Posterior vena cava (tissue), 2 donors: ENCODE data around the gene PROSER3. TPM values are rescaled to one million over a fixed set of nuclear protein-coding genes. Genes with fewer than 3 reads are reported as not detected.

ENCODE experiments used
- DNase-seq: peaks from one replicate; pipeline ENCODE4 v3.0.0-alpha.2; 2020; ENCODE audit warnings: low spot score
- intact Hi-C, 2 donors: fragments of 100-400 bp; cut with DNase I; formaldehyde crosslinking; loops; one replicate each; pipeline versions ENCODE4 v1.14.1 to v1.14.2; 2022 to 2023
- total RNA-seq, 2 donors: library from RNA; stranded (reverse); fragmentation: NEBNext Ultra II Directional; extraction: Animal tissue kit (Norgen Biotek cat#: 25700); gene quantifications; one replicate each; pipeline ENCODE4 v1.2.1, GENCODE V29; 2021
- donor health status: DM: yes; HTN: yes; CAD: no.
- donor health status: DM: yes; HTN: yes; CAD: no.

Gene PROSER3
- total RNA-seq, 2 donors from 2014 or later = 18.4 to 19.3 TPM

GRCh38 chr19:35801828-35802227 is 43.9 kb downstream of the PROSER3 start:
- DNase-seq = no peak
- intact Hi-C loops = no loop called here

DNA sequence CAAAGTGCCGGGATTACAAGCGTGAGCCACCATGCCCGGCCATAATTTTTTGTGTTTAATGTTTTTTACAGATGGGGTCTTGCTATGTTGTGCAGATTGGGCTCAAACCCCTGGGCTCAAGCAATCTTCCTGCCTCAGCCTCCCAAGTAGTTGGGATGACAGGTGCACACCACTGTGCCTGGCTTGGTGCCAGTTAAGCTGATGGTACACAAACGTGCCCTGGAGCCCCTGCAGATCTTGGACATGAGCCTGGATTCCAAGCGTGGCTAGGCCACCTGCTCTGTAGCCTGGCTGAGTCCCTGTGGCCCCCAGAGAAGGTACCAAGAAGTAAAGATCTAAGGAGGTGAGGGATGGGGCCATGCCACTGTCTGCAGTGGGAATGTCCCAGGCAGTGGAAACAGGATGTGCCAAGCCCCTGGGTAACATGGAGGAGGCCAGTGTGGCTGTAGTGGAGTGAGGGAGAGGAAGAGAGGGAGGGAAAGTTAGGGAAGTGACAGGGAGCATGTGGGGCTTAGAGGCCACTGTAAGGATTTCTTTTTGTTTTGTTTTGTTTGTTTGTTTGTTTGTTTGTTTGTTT is 47.6 kb downstream of the PROSER3 start:
- intact Hi-C loops = no loop called here
- DNase-seq = no peak

DNA sequence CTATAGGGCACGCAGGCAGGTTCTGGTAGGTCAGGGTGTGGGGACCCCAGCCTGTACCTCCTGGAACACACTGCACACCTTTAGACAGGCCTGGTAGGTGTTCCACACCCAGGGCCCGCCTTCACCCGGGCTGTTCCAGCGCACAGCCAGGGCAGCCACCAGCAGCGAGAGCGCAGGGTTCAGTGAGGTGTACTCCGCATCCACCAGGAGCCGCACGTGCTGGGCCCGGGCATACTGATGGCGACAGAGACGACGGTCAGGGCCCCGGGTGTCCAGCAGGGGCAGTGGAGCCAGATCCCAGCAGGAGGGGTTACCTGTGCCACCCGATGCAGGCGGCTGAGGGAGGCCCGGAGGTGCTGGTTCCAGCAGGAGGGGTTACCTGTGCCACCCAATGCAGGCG is 48.6 kb downstream of the PROSER3 start:
- DNase-seq = no peak
- intact Hi-C loops = no loop called here

- intact Hi-C loops = no loop called here
- no peak for DNase-seq
Measured at GRCh38 chr19:35807633-35808032, 49.7 kb downstream of the PROSER3 start.

- no peak for DNase-seq
- intact Hi-C loops = no loop called here
Measured at GRCh38 chr19:35811317-35812219, 53.6 kb downstream of the PROSER3 start.

DNA sequence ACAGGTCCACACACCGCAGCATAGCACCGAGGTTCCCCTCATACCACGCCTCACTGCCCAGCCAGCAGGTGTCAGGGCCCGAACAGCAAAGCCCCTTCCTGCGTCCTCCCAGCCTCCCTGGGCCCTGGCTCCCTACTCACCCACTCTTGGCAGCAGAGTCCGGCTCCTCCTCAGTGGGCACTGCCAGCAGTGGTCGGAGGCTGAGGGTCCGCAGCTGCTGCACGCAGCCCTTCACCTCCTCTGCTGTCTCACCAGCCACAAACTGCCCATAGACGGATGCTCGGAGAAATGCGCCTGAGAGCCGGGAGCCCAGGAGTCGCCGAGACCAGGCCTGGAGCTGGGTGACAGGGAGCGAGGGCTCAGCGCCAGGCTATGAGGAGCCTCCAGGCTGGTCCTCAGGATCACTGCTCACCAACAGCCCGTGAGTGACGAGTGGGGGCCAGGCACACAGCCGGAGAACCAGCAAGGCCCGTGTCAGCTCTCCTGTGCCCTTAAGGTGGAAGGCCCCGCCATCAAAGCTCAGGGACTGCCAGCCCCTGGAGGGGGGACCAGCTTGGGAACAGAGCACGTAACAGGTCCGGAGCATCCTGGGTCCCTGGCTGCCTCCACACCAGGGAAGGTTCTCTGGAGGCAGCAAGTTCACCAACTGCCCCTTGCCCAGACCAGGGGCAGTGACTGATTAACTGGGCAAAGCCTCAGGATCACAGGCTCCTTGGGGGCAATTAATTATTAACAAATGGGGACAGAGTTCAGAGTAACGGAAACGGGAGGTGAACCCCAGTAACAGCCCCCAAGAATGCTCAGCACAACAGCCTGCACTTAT is 54.5 kb downstream of the PROSER3 start, which contains the start of gene PRODH2:
TSS of gene PRODH2 (minus strand) at position 626 of the 823 bp plus-strand sequence. CDS start at position 586, 40 bp downstream.
- no peak for DNase-seq
- intact Hi-C loops = no loop called here

DNA sequence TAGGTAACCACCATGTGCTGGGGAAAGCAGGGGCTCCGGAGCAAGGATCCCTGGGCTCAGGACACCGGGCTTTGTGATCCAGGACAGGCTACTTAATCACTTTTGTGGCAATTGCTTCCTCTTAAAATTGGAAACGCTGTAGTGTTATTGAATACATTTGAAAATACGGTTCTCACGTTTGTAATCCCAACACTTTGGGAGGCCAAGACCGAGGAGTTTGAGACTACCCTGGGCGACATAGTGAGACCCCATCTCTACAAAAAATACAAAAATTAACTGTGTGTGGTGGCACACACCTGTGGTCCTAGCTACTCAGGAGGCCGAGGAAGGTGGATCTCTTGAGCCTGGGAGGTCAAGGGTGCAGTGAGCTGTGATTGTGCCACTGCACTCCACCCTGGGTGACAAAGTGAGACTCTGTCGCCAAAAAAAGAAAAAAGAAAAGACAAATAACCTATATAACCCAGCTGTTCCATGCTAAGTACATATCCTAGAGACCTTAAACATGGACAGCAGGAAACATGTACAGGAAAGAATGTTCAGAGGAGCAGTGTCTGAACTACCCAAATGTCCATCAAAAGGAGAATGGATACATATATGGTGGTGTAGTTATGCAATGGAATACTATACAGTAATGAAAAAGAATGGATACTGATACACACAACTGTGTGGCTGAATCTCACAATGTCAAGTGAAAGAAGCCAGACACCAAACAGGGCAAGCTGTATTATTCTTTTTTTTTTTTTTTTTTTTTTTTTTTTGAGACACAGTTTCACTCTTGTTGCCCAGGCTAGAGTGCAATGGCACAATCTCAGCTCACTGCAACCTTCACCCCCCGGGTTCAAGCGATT is 55.3 kb downstream of the PROSER3 start:
- no peak for DNase-seq
- intact Hi-C loops = no loop called here

GRCh38 chr19:35816262-35816661 is 58.3 kb downstream of the PROSER3 start:
- DNase-seq = no peak
- intact Hi-C loops = no loop called here

GRCh38 chr19:35816846-35817245 is 58.9 kb downstream of the PROSER3 start:
- intact Hi-C loops = no loop called here
- no peak for DNase-seq

DNA sequence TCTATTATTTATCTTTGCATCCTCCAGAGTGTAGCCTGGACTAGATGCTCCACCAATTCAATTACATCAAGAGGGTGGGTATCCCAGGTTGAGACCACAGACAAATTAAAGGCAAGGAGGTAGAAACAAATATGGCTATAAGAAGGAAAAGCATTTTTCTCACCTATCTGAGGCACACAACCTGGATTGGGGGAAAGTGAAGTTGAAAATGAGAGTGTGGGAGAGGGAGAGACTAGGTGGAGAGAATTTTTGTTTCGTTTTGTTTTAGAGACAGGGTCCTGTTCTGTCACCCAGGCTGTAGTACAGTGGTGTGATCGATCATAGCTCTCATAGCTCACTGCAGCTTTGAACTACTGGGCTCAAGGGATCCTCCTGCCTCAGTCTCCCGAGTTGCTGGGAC is 60.5 kb downstream of the PROSER3 start:
- intact Hi-C loops = no loop called here

More for the DNA sequence above, 60.5 kb downstream of the PROSER3 start:
- no peak for DNase-seq

Other genes starting within 250 kb of the PROSER3 start
- 1 to 10 TPM; 2.1 to 2.2 TPM for gene DMKN, start 244.5 kb upstream of the PROSER3 start, total RNA-seq
- not detected for gene SBSN, start 229.9 kb upstream of the PROSER3 start, total RNA-seq
- not detected for gene GAPDHS, start 224.7 kb upstream of the PROSER3 start, total RNA-seq
- 10 to 100 TPM; 52.4 to 61.1 TPM for gene TMEM147, start 212.6 kb upstream of the PROSER3 start, total RNA-seq
- not detected for gene ATP4A, start 194.5 kb upstream of the PROSER3 start, total RNA-seq
- gene PMIS2, start 172.0 kb upstream of the PROSER3 start, total RNA-seq = not detected
- 1 to 10 TPM; 7.9 to 8.3 TPM for gene HAUS5, start 145.4 kb upstream of the PROSER3 start, total RNA-seq
- gene RBM42, start 129.1 kb upstream of the PROSER3 start, total RNA-seq = 10 to 100 TPM; 61.1 to 61.3 TPM
- gene ETV2, start 116.4 kb upstream of the PROSER3 start, total RNA-seq = under 1 TPM; 0.74 to 0.81 TPM
- 100 to 1,000 TPM; 228 to 290 TPM for gene COX6B1, start 109.9 kb upstream of the PROSER3 start, total RNA-seq
- gene UPK1A, start 91.7 kb upstream of the PROSER3 start, total RNA-seq = under 1 TPM in 1 of 2 donors, not detected in 1; 0.19 TPM
- not detected for gene ZBTB32, start 53.6 kb upstream of the PROSER3 start, total RNA-seq
- gene KMT2B, start 40.2 kb upstream of the PROSER3 start, total RNA-seq = 10 to 100 TPM; 23.1 to 23.5 TPM
- gene IGFLR1, start 15.7 kb upstream of the PROSER3 start, total RNA-seq = 1 to 10 TPM; 4.3 to 9.3 TPM
- gene U2AF1L4, start 12.8 kb upstream of the PROSER3 start, total RNA-seq = 10 to 100 TPM; 13.8 to 18.7 TPM
- 10 to 100 TPM; 33.6 to 37.3 TPM for gene PSENEN, start 12.5 kb upstream of the PROSER3 start, total RNA-seq
- 1 to 10 TPM; 8.3 to 9.4 TPM for gene LIN37, start 9.6 kb upstream of the PROSER3 start, total RNA-seq
- 100 to 1,000 TPM; 290 to 412 TPM for gene HSPB6, start 1.1 kb upstream of the PROSER3 start, total RNA-seq
- 1 to 10 TPM; 6.2 to 9.6 TPM for gene ARHGAP33, start 17.4 kb downstream of the PROSER3 start, total RNA-seq
- not detected for gene PRODH2, start 54.7 kb downstream of the PROSER3 start, total RNA-seq
- not detected for gene NPHS1, start 94.3 kb downstream of the PROSER3 start, total RNA-seq
- gene KIRREL2, start 98.7 kb downstream of the PROSER3 start, total RNA-seq = not detected
- gene APLP1, start 110.4 kb downstream of the PROSER3 start, total RNA-seq = 1 to 10 TPM; 3.9 to 7.3 TPM
- 10 to 100 TPM in 1 of 2 donors, 1 to 10 TPM in 1; 7.9 to 10.3 TPM for gene NFKBID, start 142.4 kb downstream of the PROSER3 start, total RNA-seq
- gene HCST, start 144.4 kb downstream of the PROSER3 start, total RNA-seq = 10 to 100 TPM; 12.4 to 13.4 TPM
- gene TYROBP, start 150.1 kb downstream of the PROSER3 start, total RNA-seq = 10 to 100 TPM; 58.8 to 96.5 TPM
- gene LRFN3, start 178.2 kb downstream of the PROSER3 start, total RNA-seq = 10 to 100 TPM; 13.3 to 14.2 TPM
- 10 to 100 TPM; 11.2 to 13.3 TPM for gene SDHAF1, start 237.0 kb downstream of the PROSER3 start, total RNA-seq